ENCODE data around the gene IL10. TPM values are rescaled to one million over a fixed set of nuclear protein-coding genes. Genes with fewer than 3 reads are reported as not detected.

The IL10 gene
- total RNA-seq, 1 donor from 2014 or later, result 0.67 TPM

- Histone ChIP-seq H3K27me3 (no peaks in the 10 kb centered on the region), H3K4me1 (no peaks in the 10 kb centered on the region), H3K9me3 (no peaks in the 10 kb centered on the region), H3K36me3 (no peaks in the 10 kb centered on the region), H3K4me3 (no peak overlapping the region), H3K27ac (no peak overlapping the region)
- TF ChIP-seq CTCF (IDR thresholded peaks at IDR 0.05), result no peak
- ATAC-seq (peak; percentile 33), DNase-seq (no peak)
- intact Hi-C loops (cut with DNase I), result no loop called here
These were observed 23.8 kb downstream of the IL10 start for GRCh38 chr1:206748348-206749030.

GRCh38 chr1:206745301-206745700, 27.0 kb downstream of the IL10 start:
- no peak for DNase-seq
- intact Hi-C loops (cut with DNase I), result no loop called here
- H3K27ac ChIP-seq, result no peak overlapping the region
- ATAC-seq, result no peak
- no peak overlapping the region for H3K4me3 ChIP-seq
- no peaks in the 10 kb centered on the region for H3K27me3 ChIP-seq
- H3K36me3 ChIP-seq, result no peaks in the 10 kb centered on the region
- H3K4me1 ChIP-seq, result no peaks in the 10 kb centered on the region
- H3K9me3 ChIP-seq, result no peaks in the 10 kb centered on the region
- TF ChIP-seq CTCF (IDR thresholded peaks at IDR 0.05), result no peak

- Histone ChIP-seq H3K27ac (no peak overlapping the region), H3K9me3 (no peaks in the 10 kb centered on the region), H3K36me3 (no peaks in the 10 kb centered on the region), H3K27me3 (no peaks in the 10 kb centered on the region), H3K4me3 (no peak overlapping the region), H3K4me1 (no peaks in the 10 kb centered on the region)
- no peak for TF ChIP-seq CTCF (IDR thresholded peaks at IDR 0.05)
- DNase-seq (no peak), ATAC-seq (peak; percentile 21)
- intact Hi-C loops (cut with DNase I), result no loop called here
These were observed 27.6 kb downstream of the IL10 start for GRCh38 chr1:206744683-206745082.

- Histone ChIP-seq H3K27ac (no peak overlapping the region), H3K9me3 (no peaks in the 10 kb centered on the region), H3K4me1 (peaks cover 7% of the 10 kb centered on the region), H3K27me3 (no peaks in the 10 kb centered on the region), H3K36me3 (no peaks in the 10 kb centered on the region), H3K4me3 (no peak overlapping the region)
- no peak for DNase-seq
- TF ChIP-seq CTCF (IDR thresholded peaks at IDR 0.05), result no peak
- intact Hi-C loops (cut with DNase I), result no loop called here
- no peak for ATAC-seq
These were observed 29.4 kb downstream of the IL10 start for GRCh38 chr1:206742719-206743383.

GRCh38 chr1:206741142-206741701, 31.1 kb downstream of the IL10 start:
- DNase-seq, result no peak
- Histone ChIP-seq H3K4me1 (peaks cover 7% of the 10 kb centered on the region), H3K4me3 (no peak overlapping the region), H3K36me3 (no peaks in the 10 kb centered on the region), H3K27me3 (no peaks in the 10 kb centered on the region), H3K9me3 (no peaks in the 10 kb centered on the region), H3K27ac (no peak overlapping the region)
- no peak for TF ChIP-seq CTCF (IDR thresholded peaks at IDR 0.05)
- ATAC-seq, result no peak
- intact Hi-C loops (cut with DNase I), result no loop called here
